IPS-20b (cell line): ENCODE results near the gene TEN1.
A peak's percentile ranks its signal among the peaks of the same experiment; 100 is the strongest.
"Not testable (repeated sequence)": the region's sequence is repeated elsewhere in the genome, so short reads cannot be mapped to it uniquely, and the experiment has no call there.

ENCODE experiments used
- H3K27ac ChIP-seq: one replicate; pipeline ENCODE4 v1.5.1; 2013; ENCODE audit warnings: low read length
- H3K27me3 ChIP-seq: 2 replicates; pipeline ENCODE4 v1.6.1; 2013; ENCODE audit warnings: mild to moderate bottlenecking, low read length, inconsistent platforms; ENCODE audit not compliant: insufficient read depth
- H3K36me3 ChIP-seq: 2 replicates; pipeline ENCODE4 v1.6.1; 2013; ENCODE audit warnings: low read depth, mild to moderate bottlenecking, inconsistent platforms, low read length, moderate library complexity; ENCODE audit not compliant: insufficient read depth
- H3K4me1 ChIP-seq: 2 replicates; pipeline ENCODE4 v1.6.1; 2013; ENCODE audit warnings: mild to moderate bottlenecking, control low read depth, inconsistent platforms, low read length, moderate library complexity; ENCODE audit not compliant: insufficient read depth
- H3K4me3 ChIP-seq: 2 replicates; pipeline ENCODE4 v1.5.1; 2013; ENCODE audit warnings: mild to moderate bottlenecking, low read length, inconsistent platforms
- H3K9ac ChIP-seq: 2 replicates; pipeline ENCODE4 v1.6.1; 2013; ENCODE audit warnings: low read depth, mild to moderate bottlenecking, inconsistent platforms, low read length, moderate library complexity
- H3K9me3 ChIP-seq: 2 replicates; pipeline ENCODE4 v1.6.1; 2013; ENCODE audit warnings: mild to moderate bottlenecking, low read depth, low read length, inconsistent platforms; ENCODE audit not compliant: insufficient read depth

Gene TEN1

DNA sequence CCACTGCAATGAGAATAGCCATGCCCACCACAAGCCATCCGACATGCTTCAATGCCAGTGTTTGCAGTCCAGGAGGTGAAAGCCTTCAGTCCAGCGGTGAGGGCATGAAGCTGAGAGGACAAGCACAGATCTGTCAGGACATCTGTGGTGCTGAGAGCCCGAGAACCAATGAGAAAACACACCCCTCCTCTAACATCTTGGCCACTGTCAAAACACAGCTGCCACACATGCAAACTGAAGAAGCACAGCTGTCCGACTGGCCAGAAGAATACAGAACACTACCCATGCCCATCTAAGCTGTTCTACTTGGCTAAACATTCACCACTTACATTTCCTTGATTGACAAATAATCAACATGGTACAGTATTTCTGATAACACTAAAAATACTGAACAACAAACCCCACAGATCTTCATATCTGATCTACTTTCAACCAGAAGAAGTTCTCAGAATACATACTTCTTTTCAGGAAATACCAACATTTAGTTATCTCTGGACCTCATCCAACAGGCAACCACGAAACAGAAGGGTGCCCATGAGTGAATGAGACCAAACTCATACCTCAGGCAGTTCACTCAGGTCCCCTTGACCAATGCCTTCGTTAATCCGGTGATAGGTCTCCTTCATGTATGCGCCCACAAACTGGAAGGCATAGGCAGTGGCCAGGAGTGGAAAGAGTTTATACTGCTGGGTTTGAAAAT lies 28.0 kb upstream of the TEN1 start:
- no peak overlapping the region for H3K27ac ChIP-seq
- no peaks in the 10 kb centered on the region for H3K4me1 ChIP-seq
- H3K9ac ChIP-seq = no peak overlapping the region
- no peak overlapping the region for H3K4me3 ChIP-seq
- peaks cover 85% of the 10 kb centered on the region for H3K36me3 ChIP-seq
- H3K9me3 ChIP-seq = no peaks in the 10 kb centered on the region
- H3K27me3 ChIP-seq = no peaks in the 10 kb centered on the region

GRCh38 chr17:75959051-75959838 lies 19.8 kb upstream of the TEN1 start:
- Histone ChIP-seq H3K9ac (peak overlapping the region; percentile 27; the same call in 1 of the 2 replicates), H3K4me1 (peaks cover 20% of the 10 kb centered on the region), H3K36me3 (peaks cover 14% of the 10 kb centered on the region), H3K4me3 (peak overlapping the region; percentile 45), H3K27ac (no peak overlapping the region), H3K9me3 (no peaks in the 10 kb centered on the region), H3K27me3 (no peaks in the 10 kb centered on the region)

DNA sequence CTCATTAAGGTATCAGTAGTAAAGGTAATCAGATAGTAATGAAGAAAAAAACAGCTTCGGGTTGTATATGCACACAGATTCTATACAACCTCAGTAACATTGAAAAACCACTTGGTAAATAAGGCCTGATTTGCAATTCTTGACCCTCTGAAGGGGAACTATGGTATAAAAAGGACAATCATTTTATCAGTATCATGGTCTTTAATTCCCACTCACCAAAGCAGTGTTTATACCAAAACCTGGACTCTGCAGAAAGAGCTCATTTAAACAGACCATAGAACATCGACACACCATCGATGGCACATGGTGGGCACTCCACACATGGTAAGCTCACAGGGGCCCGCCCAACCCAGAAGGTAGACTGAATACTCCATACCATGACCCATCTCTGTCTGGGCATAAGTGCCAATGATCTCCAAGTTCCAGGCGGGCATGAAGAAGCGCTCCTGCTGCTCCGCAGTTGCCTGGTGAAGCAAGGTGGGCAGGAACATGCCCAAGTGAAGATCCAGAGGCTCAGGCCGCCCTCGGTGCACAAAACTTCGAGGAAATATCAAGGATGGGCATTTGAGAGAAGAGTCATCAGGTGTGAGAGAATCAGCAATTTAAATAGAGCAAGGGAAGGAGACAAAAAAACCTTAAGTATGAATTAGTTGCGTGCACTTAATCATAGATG lies 19.1 kb upstream of the TEN1 start:
- Histone ChIP-seq H3K9me3 (no peaks in the 10 kb centered on the region), H3K36me3 (peaks cover 10% of the 10 kb centered on the region), H3K9ac (peak overlapping the region; percentile 27; the same call in 1 of the 2 replicates), H3K4me1 (peaks cover 20% of the 10 kb centered on the region), H3K4me3 (peak overlapping the region; percentile 45), H3K27ac (no peak overlapping the region), H3K27me3 (no peaks in the 10 kb centered on the region)

DNA sequence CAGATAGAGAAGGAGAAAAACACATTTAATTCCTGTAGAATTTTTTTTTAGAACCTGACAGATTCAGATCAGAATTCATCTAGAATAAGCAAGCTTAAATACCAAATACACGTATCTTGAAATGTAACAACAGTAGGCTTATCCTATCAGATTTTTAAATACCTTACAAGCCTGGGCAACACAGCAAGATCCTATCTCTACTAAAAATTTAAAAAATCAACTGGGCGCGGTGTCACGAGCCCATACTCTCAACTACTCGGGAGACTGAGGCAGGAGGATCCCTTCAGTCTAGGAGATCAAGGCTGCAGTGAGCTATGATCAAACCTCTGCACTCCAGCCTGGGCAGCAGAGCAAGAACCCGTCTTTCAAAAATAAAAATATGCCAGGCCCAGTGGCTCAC lies 13.6 kb upstream of the TEN1 start:
- Histone ChIP-seq H3K9ac (no peak overlapping the region), H3K9me3 (no peaks in the 10 kb centered on the region), H3K4me1 (peaks cover 2% of the 10 kb centered on the region; the same call in 1 of the 2 replicates), H3K4me3 (no peak overlapping the region), H3K27ac (no peak overlapping the region), H3K36me3 (peaks cover 4% of the 10 kb centered on the region; the same call in 1 of the 2 replicates), H3K27me3 (no peaks in the 10 kb centered on the region)

DNA sequence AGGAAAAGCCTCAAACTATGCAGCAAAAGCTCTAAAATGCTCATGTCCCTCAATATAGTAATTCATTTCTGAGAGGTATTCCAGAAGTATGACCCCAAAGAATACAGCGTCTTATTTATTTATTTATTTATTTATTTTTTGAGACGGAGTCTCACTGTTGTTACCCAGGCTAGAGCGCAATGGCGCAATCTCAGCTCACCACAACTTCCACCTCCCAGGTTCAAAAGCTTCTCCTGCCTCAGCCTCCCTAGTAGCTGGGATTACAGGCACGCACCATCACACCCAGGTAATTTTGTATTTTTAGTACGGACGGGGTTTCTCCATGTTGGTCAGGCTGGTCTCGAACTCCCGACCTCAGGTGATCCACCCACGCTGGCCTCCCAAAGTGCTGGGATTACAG lies 10.0 kb upstream of the TEN1 start:
- not testable (repeated sequence) for H3K9ac ChIP-seq, H3K4me3 ChIP-seq, H3K4me1 ChIP-seq, H3K9me3 ChIP-seq, H3K27me3 ChIP-seq, H3K27ac ChIP-seq
- peaks cover 14% of the 10 kb centered on the region for H3K36me3 ChIP-seq

GRCh38 chr17:75970011-75970523 lies 9.0 kb upstream of the TEN1 start:
- no peak overlapping the region for H3K27ac ChIP-seq

DNA sequence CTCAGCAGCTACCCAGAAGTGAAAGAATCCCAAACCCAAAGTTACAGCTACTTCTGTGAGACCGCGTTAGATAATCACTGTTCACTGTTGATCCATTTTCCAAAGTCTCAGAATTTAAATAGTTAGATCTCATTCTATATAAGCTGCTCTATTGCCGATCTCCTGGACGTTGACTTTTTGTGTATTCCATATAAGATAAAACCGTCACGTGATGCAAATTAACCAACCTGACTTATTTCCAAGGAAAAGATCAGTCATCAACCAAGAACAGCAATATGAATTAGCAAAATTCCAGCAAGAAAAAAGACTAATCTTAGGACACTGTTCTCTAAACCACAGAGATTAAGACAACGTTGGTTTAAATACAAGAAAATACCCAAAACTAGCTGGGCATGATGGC lies 8.4 kb upstream of the TEN1 start:
- H3K4me3 ChIP-seq = no peak overlapping the region
- H3K9me3 ChIP-seq = no peaks in the 10 kb centered on the region
- H3K27ac ChIP-seq = no peak overlapping the region
- no peaks in the 10 kb centered on the region for H3K27me3 ChIP-seq
- no peak overlapping the region for H3K9ac ChIP-seq
- peaks cover 19% of the 10 kb centered on the region for H3K36me3 ChIP-seq
- no peaks in the 10 kb centered on the region for H3K4me1 ChIP-seq

More at GRCh38 chr17:75970011-75970523, 9.0 kb upstream of the TEN1 start:
- H3K4me3 ChIP-seq = no peak overlapping the region
- H3K27me3 ChIP-seq = no peaks in the 10 kb centered on the region
- H3K9ac ChIP-seq = no peak overlapping the region
- H3K4me1 ChIP-seq = no peaks in the 10 kb centered on the region
- H3K36me3 ChIP-seq = peaks cover 19% of the 10 kb centered on the region
- no peaks in the 10 kb centered on the region for H3K9me3 ChIP-seq

DNA sequence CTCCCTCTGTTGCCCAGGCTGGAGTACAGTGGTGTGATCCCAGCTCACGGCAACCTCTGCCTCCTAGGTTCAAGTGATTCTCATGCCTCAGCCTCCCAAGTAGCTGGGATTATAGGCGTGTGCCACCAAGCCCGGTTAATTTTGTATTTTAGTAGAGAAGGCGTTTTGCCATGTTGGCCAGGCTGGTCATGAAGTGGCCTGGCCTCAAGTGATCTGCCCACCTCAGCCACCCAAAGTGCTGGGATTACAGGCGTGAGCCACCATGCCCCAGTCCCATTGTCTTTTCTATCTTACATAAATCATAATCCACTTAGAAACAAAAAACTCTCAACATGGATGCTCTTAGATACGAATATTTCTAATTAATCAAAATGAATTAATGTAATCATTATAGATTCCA lies 3.9 kb upstream of the TEN1 start:
- not testable (repeated sequence) for H3K27me3 ChIP-seq, H3K9ac ChIP-seq, H3K4me1 ChIP-seq, H3K27ac ChIP-seq, H3K4me3 ChIP-seq, H3K9me3 ChIP-seq
- peaks cover 17% of the 10 kb centered on the region for H3K36me3 ChIP-seq

GRCh38 chr17:75975757-75976174 lies 3.3 kb upstream of the TEN1 start:
- Histone ChIP-seq H3K36me3 (peaks cover 15% of the 10 kb centered on the region), H3K9ac (no peak overlapping the region), H3K27ac (no peak overlapping the region), H3K4me3 (no peak overlapping the region), H3K4me1 (peaks cover 3% of the 10 kb centered on the region; the same call in 1 of the 2 replicates), H3K9me3 (no peaks in the 10 kb centered on the region), H3K27me3 (no peaks in the 10 kb centered on the region)

GRCh38 chr17:75976175-75976848 lies 2.7 kb upstream of the TEN1 start:
- Histone ChIP-seq H3K27ac (no peak overlapping the region), H3K4me1 (peaks cover 7% of the 10 kb centered on the region; the same call in 1 of the 2 replicates), H3K9ac (no peak overlapping the region; the same call in 1 of the 2 replicates), H3K4me3 (no peak overlapping the region), H3K9me3 (no peaks in the 10 kb centered on the region), H3K36me3 (peaks cover 15% of the 10 kb centered on the region), H3K27me3 (no peaks in the 10 kb centered on the region)

DNA sequence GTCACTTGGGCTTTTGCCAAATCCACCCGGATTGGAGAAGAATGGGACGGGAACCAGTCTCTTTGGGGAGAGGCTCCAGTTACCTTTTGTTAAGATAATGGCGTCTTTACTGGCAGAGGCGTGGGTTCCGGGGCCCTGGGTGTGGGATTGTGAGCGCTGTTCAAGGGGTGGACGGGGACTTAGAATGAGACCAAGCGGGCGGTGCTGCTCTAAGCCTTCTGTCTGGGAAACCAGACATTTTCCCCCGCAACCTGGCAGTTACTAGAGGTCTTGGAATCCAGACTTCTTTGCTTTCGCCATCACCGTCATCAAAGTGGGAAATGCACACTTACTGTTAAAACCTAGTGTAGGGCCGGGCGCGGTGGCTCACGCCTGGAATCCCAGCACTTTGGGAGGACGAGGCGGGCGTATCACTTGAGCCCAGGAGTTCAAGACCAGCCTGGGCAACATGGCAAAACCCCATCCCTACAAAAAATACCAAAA lies 706 bp downstream of the TEN1 start:
- H3K27ac ChIP-seq = peak overlapping the region; percentile 64
- peaks cover 28% of the 10 kb centered on the region for H3K4me1 ChIP-seq
- H3K9me3 ChIP-seq = no peaks in the 10 kb centered on the region
- peak overlapping the region; percentile 94; the same call in 1 of the 2 replicates for H3K9ac ChIP-seq
- peak overlapping the region; percentile 94 for H3K4me3 ChIP-seq
- no peaks in the 10 kb centered on the region for H3K27me3 ChIP-seq
- no peaks in the 10 kb centered on the region for H3K36me3 ChIP-seq
